Measurements from ENCODE around the gene LDB3. TPM values are rescaled to one million over a fixed set of nuclear protein-coding genes. Genes with fewer than 3 reads are reported as not detected.
A peak's percentile ranks its signal among the peaks of the same experiment; 100 is the strongest.

The LDB3 gene
- total RNA-seq, 2 donors from 2014 or later: 0.66 to 0.78 TPM

DNA sequence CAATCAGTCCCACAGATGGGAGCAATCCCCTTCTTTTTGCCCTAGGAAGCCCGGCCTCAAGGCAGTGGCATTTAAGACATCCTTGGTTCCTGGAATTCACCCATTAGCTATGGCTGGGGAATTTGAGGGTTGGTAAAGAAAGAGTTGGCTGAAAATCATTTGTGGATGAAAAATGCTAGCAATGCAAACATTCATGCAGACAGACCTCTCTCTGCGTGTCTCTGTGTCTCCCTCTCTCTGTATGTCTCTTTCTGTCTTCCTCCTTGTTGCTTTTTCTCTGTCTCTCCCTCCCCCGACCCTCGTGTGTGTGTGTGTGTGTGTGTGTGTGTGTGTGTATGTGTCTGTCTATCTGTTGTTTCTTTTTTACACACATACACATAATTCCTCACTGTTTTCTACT, 19.4 kb downstream of the LDB3 start:
- Histone ChIP-seq H3K4me1 (peaks cover 7% of the 10 kb centered on the region), H3K9me3 (no peaks in the 10 kb centered on the region), H3K27ac (no peak overlapping the region), H3K4me3 (no peak overlapping the region), H3K27me3 (no peaks in the 10 kb centered on the region), H3K36me3 (replicated peaks in 1 of 2; ENCODE audit: insufficient read depth in 1 of 2, low read depth in 2 of 2) (no peaks in the 10 kb centered on the region)
- no peak for DNase-seq
- intact Hi-C loops (cut with DNase I): no loop called here
- no peak for ATAC-seq
- WGBS, 2 donors: 27 to 28% methylated on average over 4 of the region's 4 CpGs
- TF ChIP-seq, protein P1, sequence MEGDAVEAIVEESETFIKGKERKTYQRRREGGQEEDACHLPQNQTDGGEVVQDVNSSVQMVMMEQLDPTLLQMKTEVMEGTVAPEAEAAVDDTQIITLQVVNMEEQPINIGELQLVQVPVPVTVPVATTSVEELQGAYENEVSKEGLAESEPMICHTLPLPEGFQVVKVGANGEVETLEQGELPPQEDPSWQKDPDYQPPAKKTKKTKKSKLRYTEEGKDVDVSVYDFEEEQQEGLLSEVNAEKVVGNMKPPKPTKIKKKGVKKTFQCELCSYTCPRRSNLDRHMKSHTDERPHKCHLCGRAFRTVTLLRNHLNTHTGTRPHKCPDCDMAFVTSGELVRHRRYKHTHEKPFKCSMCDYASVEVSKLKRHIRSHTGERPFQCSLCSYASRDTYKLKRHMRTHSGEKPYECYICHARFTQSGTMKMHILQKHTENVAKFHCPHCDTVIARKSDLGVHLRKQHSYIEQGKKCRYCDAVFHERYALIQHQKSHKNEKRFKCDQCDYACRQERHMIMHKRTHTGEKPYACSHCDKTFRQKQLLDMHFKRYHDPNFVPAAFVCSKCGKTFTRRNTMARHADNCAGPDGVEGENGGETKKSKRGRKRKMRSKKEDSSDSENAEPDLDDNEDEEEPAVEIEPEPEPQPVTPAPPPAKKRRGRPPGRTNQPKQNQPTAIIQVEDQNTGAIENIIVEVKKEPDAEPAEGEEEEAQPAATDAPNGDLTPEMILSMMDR (IDR thresholded peaks at IDR 0.05): no peak
- no peak for TF ChIP-seq POLR2A (IDR thresholded peaks at IDR 0.05)

DNA sequence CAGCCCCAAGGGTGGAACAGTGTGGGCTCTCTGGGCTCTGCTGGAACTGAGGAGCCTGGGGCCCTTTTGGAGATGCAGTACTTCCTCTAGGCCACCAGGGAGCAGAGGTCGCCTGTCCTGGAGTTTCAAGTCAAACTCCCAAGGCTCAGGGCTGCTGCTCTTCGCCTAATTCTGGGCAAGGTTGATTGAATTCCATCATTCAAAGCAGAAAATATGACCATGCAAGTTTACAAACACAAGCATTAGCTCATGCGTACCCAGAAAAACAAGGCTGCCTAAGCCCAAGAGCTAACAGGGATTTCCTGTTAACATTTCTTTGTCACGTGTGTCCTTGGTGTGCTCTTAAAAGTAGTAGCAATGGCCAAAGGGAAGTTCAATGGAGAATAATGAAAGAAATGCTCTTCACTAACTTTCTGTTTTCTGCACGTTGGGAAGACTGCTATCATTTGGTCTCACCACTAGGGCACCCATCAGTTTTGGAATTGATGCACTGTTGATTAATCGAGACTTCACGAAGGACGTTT, 20.1 kb downstream of the LDB3 start:
- ATAC-seq: peak; percentile 87
- intact Hi-C loops (cut with DNase I): no loop called here
- 25 to 26% methylated on average over 8 of the region's 8 CpGs for WGBS, 2 donors
- no peaks in the 10 kb centered on the region for H3K36me3 ChIP-seq (replicated peaks in 1 of 2; ENCODE audit: insufficient read depth in 1 of 2, low read depth in 2 of 2)
- H3K4me1 ChIP-seq: peaks cover 7% of the 10 kb centered on the region
- peak; percentile 65 to 68 (median 65) for DNase-seq
- no peaks in the 10 kb centered on the region for H3K9me3 ChIP-seq
- no peak overlapping the region for H3K4me3 ChIP-seq
- H3K27me3 ChIP-seq: no peaks in the 10 kb centered on the region
- TF ChIP-seq, protein P1 (IDR thresholded peaks at IDR 0.05): peak; percentile 77 to 89 (median 83)
- TF ChIP-seq POLR2A (IDR thresholded peaks at IDR 0.05): no peak
- no peak overlapping the region for H3K27ac ChIP-seq

DNA sequence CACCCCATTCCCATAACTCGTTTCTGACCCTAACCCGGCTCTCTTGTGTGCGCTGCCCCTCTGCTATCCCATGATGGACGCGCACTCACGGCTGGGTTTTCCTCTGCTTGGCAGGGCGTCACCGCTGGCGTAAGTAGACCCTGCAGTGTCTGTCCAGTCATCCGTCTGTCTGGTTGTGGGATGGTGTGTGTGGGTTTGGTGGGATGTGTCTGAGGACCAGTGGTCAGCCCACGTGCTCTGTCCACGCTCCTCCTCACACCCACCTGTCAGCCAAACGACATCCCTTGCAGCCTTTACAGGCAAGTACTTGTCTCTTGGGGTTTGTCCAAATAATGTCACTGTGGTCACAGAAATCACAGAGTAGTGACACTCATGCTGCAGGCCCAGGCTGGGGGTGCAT, 20.8 kb downstream of the LDB3 start:
- intact Hi-C loops (cut with DNase I): no loop called here
- H3K9me3 ChIP-seq: no peaks in the 10 kb centered on the region
- no peaks in the 10 kb centered on the region for H3K36me3 ChIP-seq (replicated peaks in 1 of 2; ENCODE audit: insufficient read depth in 1 of 2, low read depth in 2 of 2)
- peaks cover 7% of the 10 kb centered on the region for H3K4me1 ChIP-seq
- TF ChIP-seq, protein P1 (IDR thresholded peaks at IDR 0.05): no peak
- no peak for TF ChIP-seq POLR2A (IDR thresholded peaks at IDR 0.05)
- ATAC-seq: no peak
- no peak overlapping the region for H3K27ac ChIP-seq
- no peak overlapping the region for H3K4me3 ChIP-seq
- no peak for DNase-seq
- WGBS, 2 donors: 78 to 80% methylated on average over 13 of the region's 13 CpGs
- no peaks in the 10 kb centered on the region for H3K27me3 ChIP-seq

DNA sequence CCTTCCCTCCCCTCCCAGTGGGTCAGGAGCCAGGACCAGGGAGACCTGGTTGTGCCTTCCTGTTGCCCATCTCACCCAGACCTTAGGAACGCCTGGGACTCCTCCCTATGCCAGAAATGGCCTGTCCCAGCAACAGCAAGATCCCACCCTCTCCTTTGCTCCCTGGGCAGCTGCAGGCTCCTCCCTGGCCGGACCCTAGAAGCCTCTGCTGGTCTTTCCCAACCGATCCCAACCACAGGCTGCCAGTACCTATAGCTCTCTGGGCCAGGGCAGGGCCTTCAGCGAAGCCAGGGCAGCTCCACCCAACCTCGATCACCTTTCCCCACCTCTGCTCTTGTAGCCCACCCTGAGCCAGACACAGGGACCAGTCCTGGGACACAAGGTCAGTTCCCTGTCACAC, 21.9 kb downstream of the LDB3 start:
- Histone ChIP-seq H3K27me3 (no peaks in the 10 kb centered on the region), H3K4me3 (no peak overlapping the region), H3K27ac (no peak overlapping the region), H3K4me1 (peaks cover 7% of the 10 kb centered on the region), H3K36me3 (replicated peaks in 1 of 2; ENCODE audit: insufficient read depth in 1 of 2, low read depth in 2 of 2) (no peaks in the 10 kb centered on the region), H3K9me3 (no peaks in the 10 kb centered on the region)
- DNase-seq (no peak), ATAC-seq (no peak)
- WGBS, 2 donors: 91 to 92% methylated on average over 4 to 5 of the region's 5 CpGs
- intact Hi-C loops (cut with DNase I): loop anchor here (5.0 kb wide), 1 partner anchor 207 kb away; no protein-coding TSS in a partner anchor
- TF ChIP-seq POLR2A (IDR thresholded peaks at IDR 0.05): no peak
- TF ChIP-seq, protein P1 (IDR thresholded peaks at IDR 0.05): no peak

DNA sequence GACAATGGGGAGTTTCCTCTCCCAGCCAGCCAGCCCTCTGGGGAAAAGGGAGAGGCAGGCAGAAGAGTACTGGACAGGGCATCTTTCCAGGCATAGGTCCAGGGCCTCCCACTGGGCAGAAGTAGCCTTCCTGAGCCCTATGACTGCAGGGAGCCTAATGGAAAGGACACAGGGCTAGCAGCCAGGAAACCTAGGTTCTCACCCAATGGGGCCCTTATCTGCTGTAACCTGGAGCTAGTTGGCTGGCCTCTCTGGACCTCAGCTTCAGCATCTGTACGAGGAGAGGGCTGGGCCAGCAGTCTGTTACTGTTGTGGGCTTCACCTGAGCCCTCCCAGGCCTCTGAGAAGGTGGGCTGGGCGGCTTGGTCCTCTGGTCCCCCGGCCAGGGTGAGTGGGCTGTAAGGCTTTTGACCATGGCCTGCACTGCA, 22.4 kb downstream of the LDB3 start:
- Histone ChIP-seq H3K27me3 (no peaks in the 10 kb centered on the region), H3K4me1 (peaks cover 7% of the 10 kb centered on the region), H3K4me3 (no peak overlapping the region), H3K36me3 (replicated peaks in 1 of 2; ENCODE audit: insufficient read depth in 1 of 2, low read depth in 2 of 2) (no peaks in the 10 kb centered on the region), H3K9me3 (no peaks in the 10 kb centered on the region), H3K27ac (no peak overlapping the region)
- WGBS, 2 donors: 69 to 74% methylated on average over 3 of the region's 3 CpGs
- DNase-seq: no peak
- no peak for ATAC-seq
- TF ChIP-seq, protein P1 (IDR thresholded peaks at IDR 0.05): no peak
- no peak for TF ChIP-seq POLR2A (IDR thresholded peaks at IDR 0.05)
- intact Hi-C loops (cut with DNase I): loop anchor here (5.0 kb wide), 1 partner anchor 207 kb away; no protein-coding TSS in a partner anchor
